ENCODE measurements around the gene DDX41. TPM values are rescaled to one million over a fixed set of nuclear protein-coding genes. Genes with fewer than 3 reads are reported as not detected.

DDX41 gene
- total RNA-seq, 1 experiment from 2014 or later = 133 TPM

DNA sequence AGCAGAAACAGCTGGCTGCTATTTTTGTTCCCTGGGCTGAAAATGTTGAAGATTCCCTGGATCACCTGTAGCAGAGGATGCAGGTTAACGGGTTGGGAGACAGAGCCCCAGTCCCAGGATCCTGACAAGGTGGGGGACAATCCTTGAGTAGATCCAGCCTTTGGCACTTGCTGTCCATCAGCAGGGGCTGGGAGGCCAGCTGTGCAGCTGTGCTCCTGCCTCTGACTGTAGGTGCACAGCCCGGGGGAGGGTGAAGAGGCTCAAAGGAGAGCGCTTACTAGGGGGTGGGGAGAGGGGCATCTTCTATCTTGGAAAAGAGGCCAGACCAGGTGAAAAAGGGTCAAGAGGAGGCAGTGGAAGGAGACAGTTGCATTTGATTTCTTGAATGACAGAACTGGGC lies 3.5 kb upstream of the DDX41 start:
- H3K27ac ChIP-seq (ENCODE audit: insufficient read length, low read depth, low read length) = no peak overlapping the region
- H3K27me3 Mint-ChIP-seq (ENCODE audit: low read depth) = peaks cover 3% of the 10 kb centered on the region; the same call in 1 of the 2 replicates
- H3K23me2 ChIP-seq (ENCODE audit: insufficient read length, low read depth, low read length, poor library complexity, severe bottlenecking) = peaks cover 4% of the 10 kb centered on the region
- DNase-seq = no peak
- peaks cover 11 to 16% of the 10 kb centered on the region in 2 experiments for H3K4me1 Mint-ChIP-seq
- no peak overlapping the region for H2BK20ac ChIP-seq (ENCODE audit: low read depth, low read length, poor library complexity, severe bottlenecking)
- no peak overlapping the region for H4K5ac ChIP-seq (ENCODE audit: insufficient read length, low read depth, low read length)
- H4K91ac ChIP-seq (ENCODE audit: insufficient read length, low read depth, low read length) = no peak overlapping the region
- H2BK120ac ChIP-seq (ENCODE audit: low read depth, low read length, poor library complexity, severe bottlenecking) = no peak overlapping the region
- H2AK5ac ChIP-seq (ENCODE audit: insufficient read length, low read length) = no peak overlapping the region
- no peak overlapping the region for H3K14ac ChIP-seq (ENCODE audit: insufficient read depth, low read length)
- TF ChIP-seq, protein P1, sequence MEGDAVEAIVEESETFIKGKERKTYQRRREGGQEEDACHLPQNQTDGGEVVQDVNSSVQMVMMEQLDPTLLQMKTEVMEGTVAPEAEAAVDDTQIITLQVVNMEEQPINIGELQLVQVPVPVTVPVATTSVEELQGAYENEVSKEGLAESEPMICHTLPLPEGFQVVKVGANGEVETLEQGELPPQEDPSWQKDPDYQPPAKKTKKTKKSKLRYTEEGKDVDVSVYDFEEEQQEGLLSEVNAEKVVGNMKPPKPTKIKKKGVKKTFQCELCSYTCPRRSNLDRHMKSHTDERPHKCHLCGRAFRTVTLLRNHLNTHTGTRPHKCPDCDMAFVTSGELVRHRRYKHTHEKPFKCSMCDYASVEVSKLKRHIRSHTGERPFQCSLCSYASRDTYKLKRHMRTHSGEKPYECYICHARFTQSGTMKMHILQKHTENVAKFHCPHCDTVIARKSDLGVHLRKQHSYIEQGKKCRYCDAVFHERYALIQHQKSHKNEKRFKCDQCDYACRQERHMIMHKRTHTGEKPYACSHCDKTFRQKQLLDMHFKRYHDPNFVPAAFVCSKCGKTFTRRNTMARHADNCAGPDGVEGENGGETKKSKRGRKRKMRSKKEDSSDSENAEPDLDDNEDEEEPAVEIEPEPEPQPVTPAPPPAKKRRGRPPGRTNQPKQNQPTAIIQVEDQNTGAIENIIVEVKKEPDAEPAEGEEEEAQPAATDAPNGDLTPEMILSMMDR (conservative IDR thresholded peaks at IDR 0.05) = no peak
- no peaks in the 10 kb centered on the region for H3K27me3 ChIP-seq (ENCODE audit: insufficient read depth, low read length)
- no peaks in the 10 kb centered on the region for H4K20me1 ChIP-seq (ENCODE audit: control insufficient read depth, insufficient read depth, insufficient read length)
- no peak overlapping the region for H2AFZ ChIP-seq (ENCODE audit: low read length)
- H3K18ac ChIP-seq (ENCODE audit: insufficient read length, low read depth, low read length) = no peak overlapping the region
- H2BK12ac ChIP-seq (ENCODE audit: insufficient read length, low read depth, low read length) = no peak overlapping the region
- no peaks in the 10 kb centered on the region for H3K9me3 ChIP-seq (ENCODE audit: control insufficient read depth, low read depth, low read length)
- H3K36me3 Mint-ChIP-seq (ENCODE audit: insufficient read depth in 1 of 3, low read depth in 3 of 3) = peaks cover 29 to 56% (median 52%) of the 10 kb centered on the region in 3 experiments
- H3K27ac Mint-ChIP-seq = no peak overlapping the region
- no peak overlapping the region for H4K8ac ChIP-seq (replicated peaks; ENCODE audit: insufficient read length, low read depth, low read length)
- no peak overlapping the region for H3K23ac ChIP-seq (ENCODE audit: insufficient read length, low read depth, low read length)
- peaks cover 0 to 3% of the 10 kb centered on the region in 2 experiments; a peak in 1 of 5 replicates for H3K9me3 Mint-ChIP-seq
- H3T11ph ChIP-seq (ENCODE audit: low read length) = no peak overlapping the region
- no peak overlapping the region for H3K9ac ChIP-seq (ENCODE audit: extremely low read depth, insufficient read length, low read length)
- H2BK5ac ChIP-seq (ENCODE audit: insufficient read length, low read length) = no peak overlapping the region
- no peak overlapping the region for H3K4me3 Mint-ChIP-seq
- H3K79me2 ChIP-seq (ENCODE audit: insufficient read depth, low read length) = peaks cover 5% of the 10 kb centered on the region; the same call in 1 of the 2 replicates
- no peak overlapping the region for H3K56ac ChIP-seq (ENCODE audit: insufficient read length, low read depth, low read length)
- no peaks in the 10 kb centered on the region for H3K4me1 ChIP-seq (ENCODE audit: insufficient read depth, low read length)
- WGBS (ENCODE audit: extremely low coverage, insufficient read length, low lambda C conversion rate) = no CpG with 5 or more reads among the region's 3 CpGs
- no peak overlapping the region for H2BK15ac ChIP-seq (ENCODE audit: low read depth, low read length)
- no peak overlapping the region for H3K4me2 ChIP-seq (ENCODE audit: insufficient read depth, insufficient read length, low read length)
- peaks cover 6% of the 10 kb centered on the region for H3K79me1 ChIP-seq (ENCODE audit: insufficient read depth, low read depth, low read length, poor library complexity, severe bottlenecking)
- no peak overlapping the region for H3K4ac ChIP-seq (ENCODE audit: low read depth, low read length)

All from H9 (cell line).